ENCODE results near the gene NSD2. TPM values are rescaled to one million over a fixed set of nuclear protein-coding genes. Genes with fewer than 3 reads are reported as not detected.
A peak's percentile ranks its signal among the peaks of the same experiment; 100 is the strongest.
"Not testable (repeated sequence)": the region's sequence is repeated elsewhere in the genome, so short reads cannot be mapped to it uniquely, and the experiment has no call there.

The NSD2 gene
- polyA plus RNA-seq, 1 donor from 2014 or later, result 7.4 TPM

GRCh38 chr4:2006367-2006766 lies 135.2 kb downstream of the NSD2 start:
- H3K4me1 Mint-ChIP-seq, result peaks cover 23 to 44% (median 36%) of the 10 kb centered on the region in 3 donors
- H3K27me3 Mint-ChIP-seq, result no peaks in the 10 kb centered on the region
- peak overlapping the region in 2 of 3 donors; percentile 67 to 94 for H3K27ac Mint-ChIP-seq
- H3K36me3 Mint-ChIP-seq, result peaks cover 5% of the 10 kb centered on the region
- no peaks in the 10 kb centered on the region for H3K9me3 Mint-ChIP-seq
- peak overlapping the region in 2 of 4 donors; percentile 15 to 96 for H3K4me3 Mint-ChIP-seq

- no peaks in the 10 kb centered on the region for H3K9me3 Mint-ChIP-seq
- H3K4me1 Mint-ChIP-seq, result peaks cover 23 to 44% (median 36%) of the 10 kb centered on the region in 3 donors
- H3K4me3 Mint-ChIP-seq, result peak overlapping the region; percentile 91 to 96 (median 94)
- H3K27ac Mint-ChIP-seq, result peak overlapping the region in 2 of 3 donors; percentile 73 to 94
- H3K27me3 Mint-ChIP-seq, result no peaks in the 10 kb centered on the region
- H3K36me3 Mint-ChIP-seq, result peaks cover 5% of the 10 kb centered on the region
Observed at GRCh38 chr4:2006956-2007653, 135.9 kb downstream of the NSD2 start.

- H3K27me3 Mint-ChIP-seq, result no peaks in the 10 kb centered on the region
- H3K36me3 Mint-ChIP-seq, result peaks cover 1% of the 10 kb centered on the region
- peak overlapping the region; percentile 73 to 98 (median 95) for H3K27ac Mint-ChIP-seq
- H3K9me3 Mint-ChIP-seq, result no peaks in the 10 kb centered on the region
- H3K4me1 Mint-ChIP-seq, result peaks cover 19 to 37% (median 28%) of the 10 kb centered on the region in 3 donors
- peak overlapping the region; percentile 91 to 99 (median 96) for H3K4me3 Mint-ChIP-seq
Observed at GRCh38 chr4:2007804-2008670, 136.8 kb downstream of the NSD2 start.

GRCh38 chr4:2008671-2008920 lies 137.4 kb downstream of the NSD2 start:
- H3K9me3 Mint-ChIP-seq, result no peaks in the 10 kb centered on the region
- H3K4me1 Mint-ChIP-seq, result peaks cover 18 to 33% (median 25%) of the 10 kb centered on the region in 3 donors
- H3K36me3 Mint-ChIP-seq, result no peaks in the 10 kb centered on the region

GRCh38 chr4:2008921-2009650 lies 137.9 kb downstream of the NSD2 start, which contains the start of gene NELFA:
Gene NELFA, minus strand, starts transcription at chr4:2008974. Its CDS starts 15 bp downstream, at chr4:2008959.
- H3K4me1 Mint-ChIP-seq, result peaks cover 18 to 33% (median 25%) of the 10 kb centered on the region in 3 donors
- H3K36me3 Mint-ChIP-seq, result no peaks in the 10 kb centered on the region
- peak within 1 kb of the TSS; percentile 95 to 98 (median 95) for H3K27ac Mint-ChIP-seq
- H3K4me3 Mint-ChIP-seq, result peak within 1 kb of the TSS; percentile 91 to 99 (median 96)
- H3K9me3 Mint-ChIP-seq, result no peaks in the 10 kb centered on the region
- H3K27me3 Mint-ChIP-seq, result peaks cover 2% of the 10 kb centered on the region

More at GRCh38 chr4:2008671-2008920, 137.4 kb downstream of the NSD2 start:
- peak overlapping the region; percentile 91 to 99 (median 96) for H3K4me3 Mint-ChIP-seq
- H3K27ac Mint-ChIP-seq, result peak overlapping the region; percentile 95 to 98 (median 95)
- H3K27me3 Mint-ChIP-seq, result no peaks in the 10 kb centered on the region

GRCh38 chr4:2009651-2010233 lies 138.5 kb downstream of the NSD2 start:
- Mint-ChIP-seq H3K36me3 (no peaks in the 10 kb centered on the region), H3K4me1 (peaks cover 18 to 33% (median 25%) of the 10 kb centered on the region in 3 donors), H3K27me3 (peaks cover 2% of the 10 kb centered on the region), H3K9me3 (no peaks in the 10 kb centered on the region), H3K4me3 (peak overlapping the region; percentile 91 to 99 (median 96)), H3K27ac (peak overlapping the region; percentile 87 to 98 (median 95))

GRCh38 chr4:2011583-2011982 lies 140.4 kb downstream of the NSD2 start:
- peak overlapping the region in 1 of 4 donors; percentile 99 for H3K4me3 Mint-ChIP-seq

GRCh38 chr4:2015008-2015407 lies 143.8 kb downstream of the NSD2 start:
- peak overlapping the region in 1 of 4 donors; percentile 60 for H3K4me3 Mint-ChIP-seq
- peaks cover 10% of the 10 kb centered on the region for H3K27me3 Mint-ChIP-seq
- H3K9me3 Mint-ChIP-seq, result no peaks in the 10 kb centered on the region
- no peak overlapping the region for H3K27ac Mint-ChIP-seq
- no peaks in the 10 kb centered on the region for H3K36me3 Mint-ChIP-seq
- H3K4me1 Mint-ChIP-seq, result peaks cover 0 to 8% (median 2%) of the 10 kb centered on the region in 3 donors

More at GRCh38 chr4:2011583-2011982, 140.4 kb downstream of the NSD2 start:
- peak overlapping the region in 1 of 3 donors; percentile 58 for H3K27ac Mint-ChIP-seq
- H3K4me1 Mint-ChIP-seq, result peaks cover 11 to 22% (median 17%) of the 10 kb centered on the region in 3 donors
- peaks cover 5% of the 10 kb centered on the region for H3K27me3 Mint-ChIP-seq
- no peaks in the 10 kb centered on the region for H3K36me3 Mint-ChIP-seq
- H3K9me3 Mint-ChIP-seq, result no peaks in the 10 kb centered on the region

- H3K27ac Mint-ChIP-seq, H3K9me3 Mint-ChIP-seq, H3K36me3 Mint-ChIP-seq, H3K4me3 Mint-ChIP-seq, H3K4me1 Mint-ChIP-seq: not testable (repeated sequence)
- peaks cover 28% of the 10 kb centered on the region for H3K27me3 Mint-ChIP-seq
Observed at GRCh38 chr4:2021358-2022018, 150.3 kb downstream of the NSD2 start.

- H3K4me1 Mint-ChIP-seq, result no peaks in the 10 kb centered on the region
- no peaks in the 10 kb centered on the region for H3K36me3 Mint-ChIP-seq
- peaks cover 4 to 10% (median 9%) of the 10 kb centered on the region in 3 donors for H3K9me3 Mint-ChIP-seq
- peaks cover 25% of the 10 kb centered on the region for H3K27me3 Mint-ChIP-seq
- no peak overlapping the region for H3K4me3 Mint-ChIP-seq
- H3K27ac Mint-ChIP-seq, result no peak overlapping the region
Observed at GRCh38 chr4:2024683-2025082, 153.5 kb downstream of the NSD2 start.

- no peak overlapping the region for H3K4me3 Mint-ChIP-seq
- no peak overlapping the region for H3K27ac Mint-ChIP-seq
- no peaks in the 10 kb centered on the region for H3K36me3 Mint-ChIP-seq
- peaks cover 4 to 10% (median 9%) of the 10 kb centered on the region in 3 donors for H3K9me3 Mint-ChIP-seq
- H3K27me3 Mint-ChIP-seq, result peaks cover 27% of the 10 kb centered on the region
- H3K4me1 Mint-ChIP-seq, result no peaks in the 10 kb centered on the region
Observed at GRCh38 chr4:2025817-2026216, 154.6 kb downstream of the NSD2 start.

- not testable (repeated sequence) for H3K9me3 Mint-ChIP-seq, H3K36me3 Mint-ChIP-seq, H3K4me1 Mint-ChIP-seq, H3K27ac Mint-ChIP-seq, H3K4me3 Mint-ChIP-seq
- peaks cover 22% of the 10 kb centered on the region for H3K27me3 Mint-ChIP-seq
Observed at GRCh38 chr4:2027120-2027519, 155.9 kb downstream of the NSD2 start.

- H3K27ac Mint-ChIP-seq, H3K4me3 Mint-ChIP-seq: not testable (repeated sequence)
Observed at GRCh38 chr4:2031161-2031560, 160.0 kb downstream of the NSD2 start.

More at GRCh38 chr4:2031161-2031560, 160.0 kb downstream of the NSD2 start:
- not testable (repeated sequence) for H3K4me1 Mint-ChIP-seq, H3K36me3 Mint-ChIP-seq, H3K9me3 Mint-ChIP-seq
- peaks cover 19% of the 10 kb centered on the region for H3K27me3 Mint-ChIP-seq

Data from IgD-negative memory B cell (primary cell).